Neural cell (in vitro differentiated cells): Measurements from ENCODE around the gene SGPP1. TPM values are rescaled to one million over a fixed set of nuclear protein-coding genes. Genes with fewer than 3 reads are reported as not detected.

Source experiments
- H2AFZ ChIP-seq: fragments of 200-600, 300-800 bp; sonication (generic), shearing (Covaris generic); 2 replicates; pipeline ENCODE4 v1.6.0; 2014; ENCODE audit warnings: low read depth, mild to moderate bottlenecking, antibody characterized with exemption, low read length, moderate library complexity
- H3F3A ChIP-seq: fragments of 200-600 bp; shearing (Covaris generic); 2 replicates; pipeline ENCODE4 v1.6.1; 2016; ENCODE audit warnings: mild to moderate bottlenecking, moderate library complexity, mixed read lengths, antibody characterized with exemption, low read length; ENCODE audit not compliant: insufficient read depth, poor library complexity, severe bottlenecking
- H3K27ac ChIP-seq: fragments of 200-600, 300-800 bp; sonication (generic), shearing (Covaris generic); 2 replicates; pipeline ENCODE4 v1.5.1; 2014; ENCODE audit warnings: mild to moderate bottlenecking, low read length, moderate library complexity
- H3K27me3 ChIP-seq: fragments of 300-800, 200-600 bp; sonication (generic), shearing (Covaris generic); 2 replicates; pipeline ENCODE4 v1.6.0; 2014; ENCODE audit warnings: mild to moderate bottlenecking, low read depth, low read length, moderate library complexity; ENCODE audit not compliant: insufficient read depth
- H3K36me3 ChIP-seq: fragments of 300-800, 200-600 bp; sonication (generic), shearing (Covaris generic); 2 replicates; pipeline ENCODE4 v1.5.1; 2014; ENCODE audit warnings: mild to moderate bottlenecking, antibody characterized with exemption, low read length, moderate library complexity; ENCODE audit not compliant: insufficient read depth
- H3K4me2 ChIP-seq: fragments of 300-800, 200-600 bp; sonication (generic), shearing (Covaris generic); 2 replicates; pipeline ENCODE4 v1.6.0; 2014; ENCODE audit warnings: mild to moderate bottlenecking, low read length
- H3K4me3 ChIP-seq: fragments of 300-800, 200-600 bp; sonication (generic), shearing (Covaris generic); 2 replicates; pipeline ENCODE4 v1.5.1; 2014; ENCODE audit warnings: mild to moderate bottlenecking, low read length, moderate library complexity
- H3K79me2 ChIP-seq: fragments of 200-600 bp; shearing (Covaris generic); replicated peaks from 2 replicates; pipeline ENCODE4 v1.6.0; 2014; ENCODE audit warnings: mild to moderate bottlenecking, low read length, moderate library complexity; ENCODE audit not compliant: insufficient read depth
- H3K9ac ChIP-seq: fragments of 300-800, 200-600 bp; sonication (generic), shearing (Covaris generic); 2 replicates; pipeline ENCODE4 v1.6.1; 2016; ENCODE audit warnings: mild to moderate bottlenecking, low read length, mixed read lengths
- H3K9me2 ChIP-seq: fragments of 200-600 bp; shearing (Covaris generic); 2 replicates; pipeline ENCODE4 v1.6.1; 2016; ENCODE audit warnings: mild to moderate bottlenecking, low read length, mixed read lengths; ENCODE audit not compliant: insufficient read depth
- H3K9me3 ChIP-seq: fragments of 200-600, 300-800 bp; sonication (generic), shearing (Covaris generic); 2 replicates; pipeline ENCODE4 v1.6.1; 2016; ENCODE audit warnings: mild to moderate bottlenecking, mixed run types, low read length, moderate library complexity, mixed read lengths
- H4K20me1 ChIP-seq: fragments of 200-600 bp; shearing (Covaris generic); 2 replicates; pipeline ENCODE4 v1.6.1; 2016; ENCODE audit warnings: mild to moderate bottlenecking, mixed run types; ENCODE audit not compliant: insufficient read depth
- EP300 ChIP-seq: fragments of 450-650 bp; conservative IDR thresholded peaks from 2 replicates; pipeline ENCODE4 v1.6.1; 2014; ENCODE audit warnings: antibody characterized with exemption, mild to moderate bottlenecking, moderate library complexity; ENCODE audit not compliant: poor library complexity, severe bottlenecking
- EZH2 ChIP-seq: fragments of 200-600, 300-800 bp; shearing (Covaris generic), sonication (generic); IDR thresholded peaks from 2 replicates; pipeline ENCODE4 v1.6.1; 2014; ENCODE audit warnings: antibody characterized with exemption, low read length, borderline replicate concordance, mild to moderate bottlenecking; ENCODE audit not compliant: insufficient read depth, poor library complexity, severe bottlenecking
- MXI1 ChIP-seq: fragments of 450-650 bp; conservative IDR thresholded peaks from 2 replicates; pipeline ENCODE4 v1.6.1; 2014; ENCODE audit warnings: antibody characterized with exemption, mild to moderate bottlenecking; ENCODE audit not compliant: poor library complexity, severe bottlenecking
- POLR2AphosphoS5 ChIP-seq: IDR thresholded peaks from 2 replicates; pipeline ENCODE4 v1.6.1; 2012
- RAD21 ChIP-seq: fragments of 450-650 bp; conservative IDR thresholded peaks from 2 replicates; pipeline ENCODE4 v1.6.1; 2014; ENCODE audit warnings: antibody characterized with exemption, mild to moderate bottlenecking, moderate library complexity
- SMC3 ChIP-seq: fragments of 450-650 bp; conservative IDR thresholded peaks from 2 replicates; pipeline ENCODE4 v1.6.1; 2014; ENCODE audit warnings: antibody characterized with exemption, mild to moderate bottlenecking, moderate library complexity; ENCODE audit not compliant: poor library complexity
- TAF1 ChIP-seq: IDR thresholded peaks from 2 replicates; pipeline ENCODE4 v1.6.1; 2012; ENCODE audit warnings: low read depth
- polyA minus RNA-seq: library from RNA; depleted of rRNA, polyadenylated mRNA; stranded (reverse); fragments of >200 nt; gene quantifications from 2 replicates; pipeline ENCODE4 v1.2.3, GENCODE V29; 2014
- polyA plus RNA-seq: library from polyadenylated mRNA; depleted of rRNA; stranded (reverse); fragments of >200 nt; gene quantifications from 2 replicates; pipeline ENCODE4 v1.2.3, GENCODE V29; 2014
- TF ChIP-seq, protein P1 (sequence below): IDR thresholded peaks from 2 replicates; pipeline ENCODE4 v1.6.1; 2012; ENCODE audit warnings: borderline replicate concordance
- TF ChIP-seq, protein P2 (sequence below): fragments of 450-650 bp; IDR thresholded peaks from 2 replicates; pipeline ENCODE4 v1.5.1; 2014; ENCODE audit warnings: antibody characterized with exemption, mild to moderate bottlenecking, moderate library complexity; ENCODE audit not compliant: poor library complexity, severe bottlenecking

The SGPP1 gene, protein sequence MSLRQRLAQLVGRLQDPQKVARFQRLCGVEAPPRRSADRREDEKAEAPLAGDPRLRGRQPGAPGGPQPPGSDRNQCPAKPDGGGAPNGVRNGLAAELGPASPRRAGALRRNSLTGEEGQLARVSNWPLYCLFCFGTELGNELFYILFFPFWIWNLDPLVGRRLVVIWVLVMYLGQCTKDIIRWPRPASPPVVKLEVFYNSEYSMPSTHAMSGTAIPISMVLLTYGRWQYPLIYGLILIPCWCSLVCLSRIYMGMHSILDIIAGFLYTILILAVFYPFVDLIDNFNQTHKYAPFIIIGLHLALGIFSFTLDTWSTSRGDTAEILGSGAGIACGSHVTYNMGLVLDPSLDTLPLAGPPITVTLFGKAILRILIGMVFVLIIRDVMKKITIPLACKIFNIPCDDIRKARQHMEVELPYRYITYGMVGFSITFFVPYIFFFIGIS
- polyA plus RNA-seq (17.1 and 17.7 TPM in 2 replicates), polyA minus RNA-seq (18.4 and 19.2 TPM in 2 replicates)

DNA sequence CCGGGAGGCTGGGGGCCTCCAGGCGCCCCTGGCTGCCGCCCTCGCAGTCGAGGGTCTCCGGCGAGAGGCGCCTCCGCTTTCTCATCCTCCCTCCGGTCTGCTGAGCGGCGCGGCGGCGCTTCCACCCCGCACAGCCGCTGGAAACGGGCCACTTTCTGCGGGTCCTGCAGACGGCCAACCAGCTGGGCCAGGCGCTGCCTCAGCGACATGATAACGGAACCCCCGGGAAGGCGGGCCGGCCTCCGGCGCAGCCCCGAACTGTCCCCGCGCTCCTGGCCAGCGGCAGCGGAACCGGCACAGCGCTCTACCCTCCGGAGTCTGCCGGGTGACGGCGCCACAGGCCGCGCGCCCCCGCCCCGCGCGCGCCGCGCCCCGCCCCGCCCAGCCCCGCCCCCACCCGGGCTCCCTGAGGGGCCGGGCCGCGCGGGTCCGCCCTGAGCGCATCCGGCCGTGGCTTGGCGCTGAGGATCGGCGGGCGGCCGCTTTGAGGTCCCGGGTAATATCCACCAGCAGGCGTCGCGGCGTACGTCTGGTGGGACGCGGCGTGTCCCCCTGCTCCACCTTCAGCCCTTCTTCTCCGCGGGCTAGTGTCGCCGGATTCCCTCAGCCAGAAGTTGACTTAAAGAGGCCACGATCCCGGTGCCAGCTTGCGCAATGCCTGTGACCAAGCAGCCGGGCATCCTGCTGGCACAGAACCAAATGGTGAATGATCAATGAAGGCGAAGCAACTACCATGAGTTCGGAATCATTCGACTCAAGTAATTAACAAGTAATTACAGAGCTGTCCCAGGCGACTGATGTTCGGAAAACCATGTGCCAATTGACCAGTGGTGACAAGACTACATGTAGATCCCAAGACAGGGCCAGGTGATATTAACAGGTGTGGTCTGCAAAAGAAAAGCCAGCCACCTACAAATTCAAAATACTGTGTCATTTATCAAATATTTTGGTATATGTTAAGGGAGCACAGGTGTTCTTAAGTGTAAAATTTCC is at the start of gene SGPP1:
SGPP1 (minus strand) TSS at position 330 of the 993 bp plus-strand sequence; CDS start at position 209, 121 bp downstream.
- H3K9ac ChIP-seq, result peak within 1 kb of the TSS; percentile 84
- H3K4me3 ChIP-seq, result peak within 1 kb of the TSS; percentile 97
- no peaks in the 10 kb centered on the region for H3K9me2 ChIP-seq
- TF ChIP-seq EZH2 (no peak), EP300 (peak; percentile 13), SMC3 (peak; percentile 6), RAD21 (peak; percentile 20), POLR2AphosphoS5 (peak; percentile 71), TAF1 (no peak), MXI1 (peak; percentile 48)
- TF ChIP-seq, protein P1, sequence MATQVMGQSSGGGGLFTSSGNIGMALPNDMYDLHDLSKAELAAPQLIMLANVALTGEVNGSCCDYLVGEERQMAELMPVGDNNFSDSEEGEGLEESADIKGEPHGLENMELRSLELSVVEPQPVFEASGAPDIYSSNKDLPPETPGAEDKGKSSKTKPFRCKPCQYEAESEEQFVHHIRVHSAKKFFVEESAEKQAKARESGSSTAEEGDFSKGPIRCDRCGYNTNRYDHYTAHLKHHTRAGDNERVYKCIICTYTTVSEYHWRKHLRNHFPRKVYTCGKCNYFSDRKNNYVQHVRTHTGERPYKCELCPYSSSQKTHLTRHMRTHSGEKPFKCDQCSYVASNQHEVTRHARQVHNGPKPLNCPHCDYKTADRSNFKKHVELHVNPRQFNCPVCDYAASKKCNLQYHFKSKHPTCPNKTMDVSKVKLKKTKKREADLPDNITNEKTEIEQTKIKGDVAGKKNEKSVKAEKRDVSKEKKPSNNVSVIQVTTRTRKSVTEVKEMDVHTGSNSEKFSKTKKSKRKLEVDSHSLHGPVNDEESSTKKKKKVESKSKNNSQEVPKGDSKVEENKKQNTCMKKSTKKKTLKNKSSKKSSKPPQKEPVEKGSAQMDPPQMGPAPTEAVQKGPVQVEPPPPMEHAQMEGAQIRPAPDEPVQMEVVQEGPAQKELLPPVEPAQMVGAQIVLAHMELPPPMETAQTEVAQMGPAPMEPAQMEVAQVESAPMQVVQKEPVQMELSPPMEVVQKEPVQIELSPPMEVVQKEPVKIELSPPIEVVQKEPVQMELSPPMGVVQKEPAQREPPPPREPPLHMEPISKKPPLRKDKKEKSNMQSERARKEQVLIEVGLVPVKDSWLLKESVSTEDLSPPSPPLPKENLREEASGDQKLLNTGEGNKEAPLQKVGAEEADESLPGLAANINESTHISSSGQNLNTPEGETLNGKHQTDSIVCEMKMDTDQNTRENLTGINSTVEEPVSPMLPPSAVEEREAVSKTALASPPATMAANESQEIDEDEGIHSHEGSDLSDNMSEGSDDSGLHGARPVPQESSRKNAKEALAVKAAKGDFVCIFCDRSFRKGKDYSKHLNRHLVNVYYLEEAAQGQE, result no peak
- TF ChIP-seq, protein P2, sequence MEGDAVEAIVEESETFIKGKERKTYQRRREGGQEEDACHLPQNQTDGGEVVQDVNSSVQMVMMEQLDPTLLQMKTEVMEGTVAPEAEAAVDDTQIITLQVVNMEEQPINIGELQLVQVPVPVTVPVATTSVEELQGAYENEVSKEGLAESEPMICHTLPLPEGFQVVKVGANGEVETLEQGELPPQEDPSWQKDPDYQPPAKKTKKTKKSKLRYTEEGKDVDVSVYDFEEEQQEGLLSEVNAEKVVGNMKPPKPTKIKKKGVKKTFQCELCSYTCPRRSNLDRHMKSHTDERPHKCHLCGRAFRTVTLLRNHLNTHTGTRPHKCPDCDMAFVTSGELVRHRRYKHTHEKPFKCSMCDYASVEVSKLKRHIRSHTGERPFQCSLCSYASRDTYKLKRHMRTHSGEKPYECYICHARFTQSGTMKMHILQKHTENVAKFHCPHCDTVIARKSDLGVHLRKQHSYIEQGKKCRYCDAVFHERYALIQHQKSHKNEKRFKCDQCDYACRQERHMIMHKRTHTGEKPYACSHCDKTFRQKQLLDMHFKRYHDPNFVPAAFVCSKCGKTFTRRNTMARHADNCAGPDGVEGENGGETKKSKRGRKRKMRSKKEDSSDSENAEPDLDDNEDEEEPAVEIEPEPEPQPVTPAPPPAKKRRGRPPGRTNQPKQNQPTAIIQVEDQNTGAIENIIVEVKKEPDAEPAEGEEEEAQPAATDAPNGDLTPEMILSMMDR, result peak; percentile 23
- H3K79me2 ChIP-seq, result peaks cover 20% of the 10 kb centered on the region
- H3K27me3 ChIP-seq, result peaks cover 2% of the 10 kb centered on the region
- peak within 1 kb of the TSS; percentile 64 for H3K4me2 ChIP-seq
- H3K27ac ChIP-seq, result peak within 1 kb of the TSS; percentile 42
- H2AFZ ChIP-seq, result peak within 1 kb of the TSS; percentile 60
- no peaks in the 10 kb centered on the region for H3F3A ChIP-seq
- H4K20me1 ChIP-seq, result no peaks in the 10 kb centered on the region
- H3K36me3 ChIP-seq, result no peaks in the 10 kb centered on the region
- no peaks in the 10 kb centered on the region for H3K9me3 ChIP-seq

DNA sequence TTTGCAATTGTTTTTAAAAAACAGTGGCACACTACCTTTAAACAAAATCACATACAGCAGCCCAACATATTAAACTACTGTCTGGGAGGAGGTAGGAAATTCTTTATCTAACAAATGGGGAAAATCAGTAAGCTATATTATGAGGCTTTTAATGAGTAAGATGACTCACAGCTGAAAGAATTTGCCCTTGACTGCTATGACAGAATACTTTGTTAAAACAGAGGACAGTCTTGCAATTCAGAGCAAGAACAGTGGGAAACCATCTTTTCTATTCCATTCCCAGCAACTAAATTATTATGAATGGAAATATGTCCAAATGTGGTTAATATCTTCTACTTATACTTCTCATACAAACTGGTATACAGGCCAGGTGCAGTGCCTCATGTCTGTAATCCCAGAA is 49.2 kb upstream of the SGPP1 start:
- Histone ChIP-seq H3K9ac (no peak overlapping the region), H3K27me3 (no peaks in the 10 kb centered on the region), H3K9me3 (no peaks in the 10 kb centered on the region), H3K36me3 (no peaks in the 10 kb centered on the region), H3K27ac (no peak overlapping the region), H3F3A (no peaks in the 10 kb centered on the region), H3K79me2 (no peaks in the 10 kb centered on the region), H4K20me1 (no peaks in the 10 kb centered on the region), H2AFZ (no peak overlapping the region), H3K4me2 (no peak overlapping the region), H3K9me2 (no peaks in the 10 kb centered on the region), H3K4me3 (no peak overlapping the region)
- TF ChIP-seq RAD21 (no peak), EP300 (no peak), EZH2 (no peak), POLR2AphosphoS5 (no peak), SMC3 (no peak), MXI1 (no peak), TAF1 (no peak)
- TF ChIP-seq, protein P1, result no peak
- TF ChIP-seq, protein P2, result no peak
